NCI-H187 treated with DMSO at 0.1 percent for 48 hours (cell line): Measurements from ENCODE around the gene TRPM3.

Experiments
- DNase-seq: peaks from one replicate; lab custom pipeline; 2025; lab: John Stamatoyannopoulos, UW

TRPM3 gene

DNA sequence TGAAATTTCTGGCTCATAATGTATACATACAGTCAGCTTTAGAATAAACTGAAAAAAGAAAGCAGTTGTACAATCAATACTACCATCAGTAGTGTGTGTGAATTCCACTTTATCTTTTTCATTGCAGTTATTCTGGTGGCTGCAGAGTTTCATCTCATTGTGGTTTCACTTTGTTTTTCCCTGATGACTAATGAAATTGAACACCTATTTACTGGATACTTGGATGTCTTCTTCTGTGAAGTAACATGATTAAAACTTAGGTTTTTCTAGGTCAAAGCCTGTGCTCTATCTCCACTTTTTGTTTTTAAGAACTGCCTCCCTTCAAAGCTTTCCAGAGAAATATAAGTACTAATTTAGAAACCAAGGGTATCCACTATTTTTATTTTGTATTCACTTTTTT is 174.3 kb downstream of the TRPM3 start:
- DNase-seq = no peak

DNA sequence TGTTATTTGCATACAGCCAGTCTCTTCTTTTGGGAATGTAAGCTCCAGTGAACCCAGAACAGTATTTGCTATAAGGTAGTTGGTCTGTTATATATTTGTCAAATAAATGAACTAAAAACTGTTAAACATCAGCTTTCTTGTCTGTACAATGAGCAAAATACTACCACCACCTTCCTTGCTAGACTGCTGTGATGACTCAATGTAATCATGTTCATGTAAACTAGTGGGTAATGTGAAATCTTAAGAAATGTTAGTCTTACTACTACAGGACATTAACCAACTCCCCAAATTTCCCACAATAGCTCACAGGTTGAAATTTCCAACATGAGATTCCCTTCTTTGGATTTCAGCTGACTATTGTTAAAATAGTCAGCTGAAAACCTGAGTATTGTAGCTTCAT is 176.1 kb downstream of the TRPM3 start:
- DNase-seq = no peak

DNA sequence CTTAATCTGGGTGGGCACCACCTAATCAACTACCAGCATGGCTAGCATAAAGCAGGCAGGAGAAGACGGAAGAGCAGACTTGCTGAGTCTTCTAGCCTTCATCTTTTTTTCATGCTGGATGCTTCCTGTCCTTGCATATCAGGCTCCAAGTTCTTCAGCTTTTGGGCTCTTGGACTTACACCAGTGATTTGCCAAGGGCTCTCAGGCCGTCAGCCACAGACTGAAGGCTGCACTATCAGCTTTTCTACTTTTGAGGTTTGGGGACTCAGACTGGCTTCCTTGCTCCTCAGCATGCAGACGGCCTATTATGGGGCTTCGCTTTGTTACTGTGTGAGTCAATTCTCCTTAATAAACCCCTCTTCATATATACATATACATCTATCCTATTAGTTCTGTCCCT is 180.2 kb downstream of the TRPM3 start:
- DNase-seq = no peak

DNA sequence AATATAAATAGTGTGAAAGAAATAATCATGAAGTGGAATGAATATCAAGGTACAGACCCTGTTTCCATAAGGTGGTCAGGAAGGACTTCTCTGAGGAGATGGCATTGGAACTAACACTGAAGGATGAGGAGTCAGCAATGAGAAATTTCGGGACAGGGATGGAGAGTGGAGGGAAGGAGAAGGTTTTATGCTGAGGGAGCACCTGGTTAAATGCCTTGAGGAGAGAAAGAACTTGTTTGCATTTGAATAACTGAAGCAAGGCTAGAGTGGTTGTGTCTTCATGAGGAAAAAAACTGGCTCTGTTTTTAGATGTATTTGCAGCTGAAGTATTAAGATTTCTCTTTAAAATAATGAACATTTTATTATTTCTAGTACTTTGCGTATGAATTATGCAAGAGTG is 180.8 kb downstream of the TRPM3 start:
- DNase-seq = no peak

DNA sequence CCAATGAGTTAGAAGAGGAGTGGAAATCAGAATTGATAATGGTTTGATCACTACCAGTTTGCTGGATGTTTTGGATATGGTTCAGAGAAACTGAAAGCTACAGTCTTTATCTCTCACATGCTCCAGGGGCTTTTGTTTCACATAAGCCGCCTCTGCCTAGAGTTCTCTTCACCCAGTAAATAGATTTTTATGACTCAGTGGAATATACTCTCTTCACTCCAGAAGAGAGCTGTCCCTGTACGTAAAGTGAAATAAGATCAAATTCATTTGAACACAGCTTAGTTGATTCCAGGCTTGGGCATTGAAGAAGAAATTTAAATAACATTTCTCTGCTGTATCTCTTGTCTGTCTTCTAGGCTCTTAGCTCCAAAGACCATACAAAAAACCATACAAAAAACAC is 184.9 kb downstream of the TRPM3 start:
- no peak for DNase-seq

DNA sequence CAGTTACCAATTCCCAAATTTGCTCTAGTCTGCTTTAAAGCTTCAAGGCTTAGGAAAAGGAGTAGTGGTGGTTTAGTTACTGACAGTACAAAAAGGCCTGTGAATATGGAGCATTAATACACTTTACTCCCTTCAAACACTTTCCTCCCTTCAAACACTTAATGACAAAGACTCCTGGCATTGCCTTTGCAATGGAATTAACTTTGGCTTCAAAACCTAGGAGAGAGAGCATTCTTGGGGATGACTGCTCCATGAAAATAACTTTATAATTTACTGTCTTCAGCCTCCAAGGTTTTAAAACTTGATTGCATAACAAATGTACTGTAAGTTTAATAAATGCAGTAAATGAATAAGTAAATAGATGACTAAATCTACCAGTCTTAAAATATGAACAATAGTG is 185.6 kb downstream of the TRPM3 start:
- DNase-seq = no peak

DNA sequence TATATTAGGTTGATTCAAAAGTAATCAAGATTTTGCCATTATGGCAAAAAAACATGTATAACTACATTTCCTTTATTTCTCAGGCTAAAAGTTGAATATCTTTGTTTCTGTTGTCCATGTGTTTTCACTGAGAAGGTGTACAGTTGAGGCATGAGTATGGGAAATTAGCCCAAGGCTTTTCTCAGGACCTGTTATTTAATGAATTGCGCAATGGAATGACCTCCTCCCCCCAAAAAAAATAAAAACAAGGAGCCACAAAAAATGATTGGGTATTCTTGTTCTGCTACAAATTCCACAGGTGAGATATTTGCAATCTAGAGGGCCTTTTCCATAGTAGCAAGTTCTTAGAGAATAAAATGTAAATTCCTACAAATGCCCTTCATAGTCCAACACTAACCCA is 186.8 kb downstream of the TRPM3 start:
- no peak for DNase-seq

DNA sequence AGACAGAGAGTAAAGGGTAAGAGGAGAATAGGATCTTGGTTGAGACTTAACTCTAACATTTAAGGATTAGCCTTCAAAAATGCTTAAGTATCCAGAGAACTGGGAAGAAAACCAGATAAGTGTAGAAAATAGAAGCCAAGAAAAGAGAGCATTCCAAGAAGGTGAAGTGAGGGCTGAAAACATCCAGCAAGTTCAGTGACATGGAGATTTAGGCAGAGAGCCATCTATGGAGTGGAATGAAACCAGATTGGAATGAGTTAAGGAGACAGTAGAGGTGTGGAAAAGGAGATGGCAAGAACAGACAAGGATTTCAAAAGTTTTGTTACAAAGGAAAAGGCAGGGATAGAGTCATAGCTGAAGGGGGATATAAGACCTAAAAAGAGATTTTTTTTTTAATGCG is 188.1 kb downstream of the TRPM3 start:
- DNase-seq = no peak

DNA sequence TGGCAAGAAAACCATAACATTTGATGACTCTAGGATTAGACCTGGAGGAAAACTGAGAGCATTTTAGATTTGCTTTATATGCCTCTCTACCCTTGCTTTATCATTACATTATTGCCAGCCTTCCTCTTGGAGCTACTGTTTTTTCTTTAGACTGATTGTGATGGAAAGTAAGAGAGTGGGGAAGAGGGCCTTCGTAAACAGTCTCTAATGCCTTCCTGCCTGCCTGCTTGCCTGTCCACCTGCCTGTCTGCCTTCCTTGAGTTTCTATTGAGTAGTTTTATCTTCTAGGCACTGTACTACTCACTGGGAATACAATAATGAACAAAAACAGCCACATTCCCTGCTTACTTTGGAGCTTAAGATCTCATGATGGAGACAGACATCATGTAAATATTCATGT is 189.3 kb downstream of the TRPM3 start:
- DNase-seq = no peak

DNA sequence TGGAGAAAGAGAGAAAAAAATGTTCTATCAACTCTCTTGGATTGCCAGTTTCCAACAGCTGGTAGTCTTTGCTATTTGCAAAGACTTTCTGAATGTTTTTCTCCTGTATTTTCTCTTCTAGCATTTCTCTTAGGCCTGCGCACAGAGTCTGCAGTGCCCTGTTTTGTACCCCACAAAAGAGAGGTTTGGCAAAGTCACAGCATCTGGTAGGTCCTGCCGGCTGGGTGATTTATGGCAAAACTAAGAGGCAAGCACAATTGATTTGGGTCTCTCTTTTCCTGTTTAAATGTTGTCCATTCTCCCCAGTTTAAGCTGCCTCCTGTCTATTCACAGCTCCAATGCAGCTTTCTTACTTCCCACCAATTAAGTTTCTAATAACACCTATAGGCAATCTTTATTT is 193.9 kb downstream of the TRPM3 start:
- no peak for DNase-seq

DNA sequence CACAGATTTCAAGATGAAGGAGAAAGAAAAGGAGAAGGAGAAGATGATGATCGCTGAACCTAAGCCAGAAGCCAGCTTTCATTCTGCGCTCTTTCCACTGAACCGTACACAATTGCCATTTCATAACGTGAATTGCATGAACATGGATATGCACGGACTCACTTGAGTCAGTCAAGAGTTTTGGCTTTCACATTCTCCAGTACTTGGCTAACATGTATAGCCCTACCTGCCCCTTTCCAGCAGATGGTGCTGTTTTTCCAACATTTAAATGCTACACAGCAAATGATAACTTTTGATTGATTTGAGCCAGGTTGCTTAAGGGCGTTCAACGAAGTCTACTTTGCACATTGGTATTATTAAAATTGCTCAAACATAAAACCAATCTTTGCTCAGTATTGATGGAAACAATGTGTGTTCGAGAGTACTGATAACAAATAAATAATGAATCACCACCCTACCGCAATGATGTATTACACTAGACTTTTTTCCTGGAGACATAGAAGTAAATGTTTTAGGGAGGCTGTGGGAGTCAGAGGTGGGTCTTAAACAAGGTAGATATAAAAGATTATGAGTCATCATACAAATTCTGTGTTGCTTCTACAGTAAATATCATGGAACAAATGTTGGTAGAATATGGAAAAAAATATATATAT is 196.4 kb downstream of the TRPM3 start:
- peak; percentile 27 for DNase-seq

DNA sequence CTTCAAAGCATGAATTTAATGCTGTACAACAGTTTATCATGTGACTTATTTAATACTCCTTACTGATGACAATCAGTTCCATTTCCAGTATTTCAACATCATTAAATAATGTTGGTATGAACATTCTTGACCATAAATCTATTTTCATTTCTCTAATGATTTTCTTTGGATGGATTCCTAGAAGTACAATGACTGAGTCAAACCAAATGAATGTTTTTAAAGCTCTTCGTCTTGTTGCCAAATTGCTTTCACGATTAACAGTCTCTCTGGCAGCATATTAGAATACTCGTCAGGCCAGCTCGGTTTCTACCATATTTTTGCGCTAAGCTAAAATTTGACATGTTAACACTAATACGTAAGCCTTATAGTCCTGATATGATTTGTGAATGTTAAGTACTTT is 197.0 kb downstream of the TRPM3 start:
- no peak for DNase-seq

DNA sequence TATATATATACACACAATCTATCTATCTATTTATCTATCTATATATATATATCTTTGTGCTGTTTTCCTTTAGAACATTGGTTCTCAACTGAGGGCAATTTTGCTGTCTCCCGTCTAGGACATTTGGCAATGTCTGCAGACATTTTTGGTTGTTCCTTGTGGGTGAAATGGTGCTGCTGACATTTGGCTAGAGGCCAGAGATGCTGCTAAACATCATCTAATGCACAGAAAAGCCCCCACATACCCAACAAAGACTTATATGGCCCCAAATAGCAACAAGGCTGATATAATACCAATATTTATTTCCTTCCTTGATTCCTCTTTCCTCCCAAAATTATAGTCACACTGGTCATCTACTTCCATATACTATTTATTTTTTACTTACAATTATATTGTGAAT is 197.5 kb downstream of the TRPM3 start:
- DNase-seq = no peak

DNA sequence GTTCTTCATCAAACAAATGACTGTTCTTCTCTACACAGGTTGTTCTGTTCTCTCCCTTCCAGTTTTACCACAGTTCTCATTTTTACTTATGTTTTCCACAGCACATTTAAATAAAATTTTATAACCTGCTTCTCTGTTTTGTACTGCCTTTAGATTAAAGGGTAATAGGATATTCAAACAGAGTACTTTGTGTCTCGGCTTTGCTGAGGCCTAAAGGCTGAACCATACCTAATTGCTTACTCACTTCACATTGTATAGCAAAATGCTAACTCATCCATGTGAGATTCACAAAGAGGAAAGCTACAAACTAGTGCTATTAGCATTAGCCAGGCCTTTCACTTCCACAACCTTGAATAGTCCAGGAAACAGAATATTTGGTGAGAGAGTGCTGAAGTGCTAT is 200.3 kb downstream of the TRPM3 start:
- no peak for DNase-seq

DNA sequence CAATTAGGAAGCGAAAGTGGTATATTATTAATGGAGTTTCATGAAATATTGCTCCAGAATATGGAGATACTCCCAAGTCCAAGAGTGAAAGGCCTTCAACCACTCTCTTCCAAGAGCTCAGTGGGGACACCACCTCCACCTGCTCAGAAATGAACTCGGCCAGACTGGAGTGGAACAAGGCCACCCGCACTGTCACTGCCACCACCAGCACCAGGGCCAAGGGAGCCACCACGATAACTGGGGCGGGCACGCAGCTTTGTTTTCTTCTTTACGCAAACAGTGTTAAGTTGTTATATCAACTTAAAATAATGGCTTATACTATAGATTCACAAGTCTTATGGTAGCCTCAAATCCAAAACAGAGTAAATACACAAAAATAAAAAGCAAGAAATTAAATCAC is 204.1 kb downstream of the TRPM3 start:
- DNase-seq = no peak

DNA sequence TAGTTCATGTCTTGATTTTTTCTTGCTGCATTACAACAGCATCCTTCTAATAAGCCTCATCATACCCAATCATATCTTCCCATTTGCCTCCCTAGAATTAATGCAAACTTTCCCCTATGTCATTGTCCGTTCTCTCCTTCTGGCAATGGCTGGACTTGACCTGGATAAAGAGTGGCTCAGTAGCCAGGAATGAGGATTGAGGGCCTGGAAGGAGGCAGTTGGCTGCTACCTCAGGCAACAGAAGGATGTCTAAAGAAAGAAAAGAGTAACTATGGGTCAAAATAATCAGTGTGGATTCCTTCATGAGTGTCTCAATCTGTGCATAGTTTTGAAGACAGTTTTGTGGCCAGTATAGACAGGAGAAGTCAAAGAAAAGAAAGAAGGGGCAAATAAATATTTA is 209.6 kb downstream of the TRPM3 start:
- no peak for DNase-seq

DNA sequence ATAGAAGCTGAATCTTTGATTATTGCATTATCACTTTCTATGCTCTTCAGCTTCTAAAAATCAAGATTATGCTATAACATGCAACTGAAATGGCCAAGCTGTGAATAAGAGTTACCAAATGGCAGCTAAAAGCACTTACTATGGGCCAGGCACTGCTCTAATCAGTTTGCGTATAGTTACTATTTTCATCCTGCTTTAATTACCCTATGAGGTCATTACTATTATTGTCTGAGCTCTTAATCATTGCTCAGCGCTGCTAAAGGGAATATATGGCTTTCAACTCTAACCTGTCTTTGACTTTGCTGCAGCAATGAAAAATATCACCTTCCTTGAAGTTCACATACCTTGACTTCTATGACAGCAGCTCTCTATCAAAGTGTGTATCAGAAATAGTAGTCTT is 210.8 kb downstream of the TRPM3 start:
- DNase-seq = no peak

DNA sequence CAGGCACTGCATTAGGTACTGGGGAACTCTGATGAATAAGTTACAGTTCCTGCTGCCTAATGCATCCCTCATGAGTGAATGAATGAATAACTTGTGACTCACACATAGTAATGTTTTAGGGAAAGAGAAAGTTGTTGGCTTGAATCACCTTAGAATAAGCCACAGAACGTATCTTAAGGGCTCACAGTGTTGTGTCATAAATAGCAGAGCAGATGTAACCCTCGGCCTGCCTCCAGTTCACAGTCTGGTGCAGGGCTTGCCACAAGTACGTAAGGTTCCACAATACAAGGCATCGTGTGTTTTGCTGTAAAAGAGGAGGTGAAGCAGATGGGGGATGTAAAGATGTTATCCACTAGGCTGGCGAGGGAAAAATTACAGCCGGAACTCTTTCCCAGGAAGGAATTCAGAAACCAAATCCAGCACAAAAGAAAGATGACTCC is 218.7 kb downstream of the TRPM3 start:
- DNase-seq = no peak

DNA sequence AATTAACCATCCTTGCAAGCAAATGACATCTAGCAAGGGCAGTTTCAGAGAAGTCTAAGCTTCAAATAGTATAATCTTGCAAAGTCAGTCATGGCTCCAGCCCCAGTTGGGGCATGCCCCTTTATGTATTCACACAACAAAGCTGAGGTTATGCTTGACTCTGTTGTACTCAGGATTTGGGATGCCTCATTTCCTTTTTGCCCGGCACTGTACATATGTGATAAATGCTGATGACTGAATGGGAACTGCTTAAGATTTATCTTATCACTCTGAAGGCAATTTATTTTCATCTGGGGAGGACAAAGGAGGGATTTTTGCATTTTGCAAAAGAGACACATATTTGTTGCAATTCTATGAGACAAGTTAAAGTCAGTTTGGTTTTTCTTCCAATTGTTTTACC is 219.2 kb downstream of the TRPM3 start:
- DNase-seq = no peak

DNA sequence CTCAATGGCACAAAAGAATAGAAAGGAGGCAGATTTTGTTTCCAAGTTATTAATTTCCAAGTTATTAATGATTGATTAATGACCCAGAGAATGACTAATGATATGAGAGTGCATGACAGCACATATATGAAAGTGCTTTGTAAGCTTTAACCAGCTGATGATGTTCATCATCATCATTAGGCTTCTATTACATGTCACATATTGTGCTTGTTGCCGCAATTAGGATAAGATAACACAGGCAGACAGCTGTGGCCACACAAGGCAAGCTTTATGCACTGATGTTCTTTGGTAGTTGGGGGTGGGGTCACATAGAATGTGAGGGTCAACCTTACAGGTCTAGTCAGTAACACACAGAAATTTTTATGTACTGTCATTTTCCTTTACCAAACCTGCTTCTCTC is 219.7 kb downstream of the TRPM3 start:
- DNase-seq = no peak

DNA sequence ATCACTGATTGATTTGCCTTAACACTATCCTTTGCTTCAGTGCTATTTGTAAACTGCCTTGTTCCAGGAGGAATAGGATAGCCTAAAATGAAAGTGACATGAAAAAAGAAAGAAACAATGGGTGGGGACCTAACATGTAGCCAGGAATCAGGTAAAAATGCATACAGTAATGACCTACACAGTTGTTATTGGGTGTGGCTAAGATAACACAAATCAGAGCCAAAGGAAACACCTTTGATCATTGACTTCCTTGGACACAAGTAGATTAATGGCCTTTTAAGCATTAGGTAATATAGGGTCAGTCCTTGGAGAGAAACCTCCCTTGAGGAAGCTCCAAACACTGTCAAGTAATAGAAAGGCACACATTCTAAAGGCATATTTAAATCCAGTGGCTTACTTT is 220.4 kb downstream of the TRPM3 start:
- no peak for DNase-seq

DNA sequence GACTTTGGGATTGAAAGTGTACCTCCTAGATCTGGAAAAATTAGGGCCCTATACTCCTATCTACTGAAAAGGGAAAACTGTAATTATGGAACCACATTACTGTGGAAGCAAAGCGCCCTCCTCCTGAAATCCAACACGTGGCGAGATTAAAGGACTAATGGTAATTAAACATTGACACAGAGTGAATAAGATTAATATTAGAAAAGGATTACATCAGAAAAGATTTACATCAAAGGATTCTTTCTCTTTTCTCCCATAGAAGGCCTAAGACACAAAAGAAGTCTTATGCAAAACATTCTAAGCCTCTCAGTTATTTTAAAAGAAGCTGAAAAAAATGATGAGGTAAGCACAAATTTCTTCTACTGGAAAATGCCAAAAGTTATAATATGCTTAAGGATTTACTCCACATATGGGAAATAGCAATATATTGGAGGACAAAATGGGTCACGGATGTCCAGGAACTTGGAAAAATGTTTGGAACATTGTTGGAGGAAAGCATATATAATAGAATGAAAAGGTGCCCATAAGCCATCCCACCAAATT is 227.8 kb downstream of the TRPM3 start:
- no peak for DNase-seq

DNA sequence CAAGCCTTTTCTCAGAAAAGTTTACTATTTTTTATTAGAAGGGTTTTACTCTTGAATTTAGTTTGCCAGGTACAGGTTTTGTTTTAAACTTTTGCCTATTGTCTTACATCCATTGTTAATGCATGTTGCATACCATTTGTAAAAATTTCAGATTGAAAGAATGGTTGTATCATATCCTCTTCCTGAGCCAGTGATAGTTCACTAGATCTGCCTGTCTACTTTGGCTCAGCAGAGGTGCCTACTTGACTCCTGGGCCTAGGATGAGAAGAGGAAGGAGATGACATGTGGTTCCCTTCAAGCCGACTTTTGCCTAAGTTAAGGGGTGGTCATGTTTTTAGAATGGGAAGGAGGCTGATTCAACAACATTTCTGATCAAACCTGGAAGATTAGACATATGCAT is 232.9 kb downstream of the TRPM3 start:
- DNase-seq = no peak

DNA sequence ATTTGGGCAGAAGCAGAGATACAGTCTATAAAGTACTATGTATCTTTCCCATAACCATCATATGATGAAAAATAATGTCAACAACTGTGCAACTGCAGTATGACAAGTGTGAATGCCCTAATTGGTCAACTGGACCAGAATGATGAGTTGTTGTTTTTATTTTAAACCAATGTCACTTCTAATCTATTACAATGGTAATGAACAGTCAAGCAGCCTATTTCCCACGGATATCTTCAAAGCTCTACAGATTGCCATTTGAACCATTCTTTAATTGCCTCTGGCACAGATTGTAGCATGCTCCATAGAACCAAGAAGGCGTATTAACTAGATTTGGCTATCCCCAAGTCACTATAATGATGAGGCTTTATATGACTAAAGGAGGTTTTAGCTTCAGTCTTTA is 233.6 kb downstream of the TRPM3 start:
- no peak for DNase-seq
